ENCODE results near the gene TMA7.

Gene TMA7

GRCh38 chr3:48430708-48431101, 9.4 kb upstream of the TMA7 start:
- H3F3A ChIP-seq (ENCODE audit: insufficient read depth, low read length) = no peaks in the 10 kb centered on the region
- H2AFZ ChIP-seq (ENCODE audit: low read length) = no peak overlapping the region
- no peaks in the 10 kb centered on the region for H3K79me2 ChIP-seq (ENCODE audit: insufficient read depth, low read length)
- no peak overlapping the region for H3K4me3 ChIP-seq (ENCODE audit: low read depth, low read length, poor library complexity, severe bottlenecking)
- no peaks in the 10 kb centered on the region for H4K20me1 ChIP-seq (ENCODE audit: insufficient read depth, low read length)
- H3K9me2 ChIP-seq (ENCODE audit: low read depth, low read length) = no peaks in the 10 kb centered on the region
- no peak overlapping the region for H3K4me2 ChIP-seq (ENCODE audit: low read length)
- H3K27ac ChIP-seq (ENCODE audit: low read depth, low read length, poor library complexity, severe bottlenecking) = no peak overlapping the region
- H3K27me3 ChIP-seq (ENCODE audit: insufficient read depth, low read length) = no peaks in the 10 kb centered on the region
- H3K4me1 ChIP-seq (ENCODE audit: insufficient read depth, low read length, severe bottlenecking) = peaks cover 13% of the 10 kb centered on the region
- peaks cover 45% of the 10 kb centered on the region for H3K36me3 ChIP-seq (ENCODE audit: insufficient read depth, low read length)
- no peak overlapping the region for H3K9ac ChIP-seq (ENCODE audit: low read length)
- H3K9me3 ChIP-seq (ENCODE audit: low read length) = no peaks in the 10 kb centered on the region
- TF ChIP-seq CTCF (IDR thresholded peaks at IDR 0.05; ENCODE audit: low read length) (no peak), EZH2 (IDR thresholded peaks at IDR 0.05; ENCODE audit: borderline replicate concordance, low read length) (no peak)

GRCh38 chr3:48431224-48432029, 8.6 kb upstream of the TMA7 start:
- no peak overlapping the region for H3K9ac ChIP-seq (ENCODE audit: low read length)
- peaks cover 45% of the 10 kb centered on the region for H3K36me3 ChIP-seq (ENCODE audit: insufficient read depth, low read length)
- H3K4me2 ChIP-seq (ENCODE audit: low read length) = no peak overlapping the region
- TF ChIP-seq EZH2 (IDR thresholded peaks at IDR 0.05; ENCODE audit: borderline replicate concordance, low read length) (no peak), CTCF (IDR thresholded peaks at IDR 0.05; ENCODE audit: low read length) (no peak)
- no peaks in the 10 kb centered on the region for H3K79me2 ChIP-seq (ENCODE audit: insufficient read depth, low read length)
- no peaks in the 10 kb centered on the region for H3K27me3 ChIP-seq (ENCODE audit: insufficient read depth, low read length)
- no peaks in the 10 kb centered on the region for H3F3A ChIP-seq (ENCODE audit: insufficient read depth, low read length)
- H2AFZ ChIP-seq (ENCODE audit: low read length) = no peak overlapping the region
- no peaks in the 10 kb centered on the region for H3K9me3 ChIP-seq (ENCODE audit: low read length)
- no peak overlapping the region for H3K27ac ChIP-seq (ENCODE audit: low read depth, low read length, poor library complexity, severe bottlenecking)
- H3K4me3 ChIP-seq (ENCODE audit: low read depth, low read length, poor library complexity, severe bottlenecking) = no peak overlapping the region
- no peaks in the 10 kb centered on the region for H3K9me2 ChIP-seq (ENCODE audit: low read depth, low read length)
- H4K20me1 ChIP-seq (ENCODE audit: insufficient read depth, low read length) = no peaks in the 10 kb centered on the region
- peaks cover 19% of the 10 kb centered on the region for H3K4me1 ChIP-seq (ENCODE audit: insufficient read depth, low read length, severe bottlenecking)

GRCh38 chr3:48432411-48433371, 7.4 kb upstream of the TMA7 start:
- Histone ChIP-seq H3K27me3 (ENCODE audit: insufficient read depth, low read length) (no peaks in the 10 kb centered on the region), H3K9me3 (ENCODE audit: low read length) (no peaks in the 10 kb centered on the region), H3K9me2 (ENCODE audit: low read depth, low read length) (no peaks in the 10 kb centered on the region), H3F3A (ENCODE audit: insufficient read depth, low read length) (no peaks in the 10 kb centered on the region), H3K27ac (ENCODE audit: low read depth, low read length, poor library complexity, severe bottlenecking) (no peak overlapping the region), H4K20me1 (ENCODE audit: insufficient read depth, low read length) (no peaks in the 10 kb centered on the region), H3K79me2 (ENCODE audit: insufficient read depth, low read length) (no peaks in the 10 kb centered on the region), H3K4me2 (ENCODE audit: low read length) (no peak overlapping the region), H3K4me1 (ENCODE audit: insufficient read depth, low read length, severe bottlenecking) (peaks cover 31% of the 10 kb centered on the region), H3K9ac (ENCODE audit: low read length) (no peak overlapping the region), H3K36me3 (ENCODE audit: insufficient read depth, low read length) (peaks cover 45% of the 10 kb centered on the region), H2AFZ (ENCODE audit: low read length) (no peak overlapping the region), H3K4me3 (ENCODE audit: low read depth, low read length, poor library complexity, severe bottlenecking) (no peak overlapping the region)
- peak; percentile 35; the same call in 1 of the 2 replicates for TF ChIP-seq CTCF (IDR thresholded peaks at IDR 0.05; ENCODE audit: low read length)
- TF ChIP-seq EZH2 (IDR thresholded peaks at IDR 0.05; ENCODE audit: borderline replicate concordance, low read length) = no peak
